Measurements from ENCODE around the gene GIT1.

DNA sequence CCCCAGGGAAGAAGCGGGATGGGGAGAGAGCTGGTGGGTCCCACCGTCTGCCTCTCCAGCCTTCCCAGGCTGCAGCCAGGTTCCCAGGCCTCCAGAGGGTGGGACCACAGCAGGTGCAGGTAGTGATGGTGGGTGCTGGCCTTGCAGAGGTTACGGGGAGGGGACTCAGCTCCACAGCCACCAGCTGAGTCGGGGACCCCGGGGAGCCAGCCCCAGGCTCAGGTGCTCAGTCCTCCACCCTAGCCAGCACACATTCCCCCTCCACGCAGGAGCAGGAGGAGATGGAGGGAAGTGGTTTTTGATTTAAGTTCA, 15.9 kb downstream of the GIT1 start:
- TF ChIP-seq, protein P1, sequence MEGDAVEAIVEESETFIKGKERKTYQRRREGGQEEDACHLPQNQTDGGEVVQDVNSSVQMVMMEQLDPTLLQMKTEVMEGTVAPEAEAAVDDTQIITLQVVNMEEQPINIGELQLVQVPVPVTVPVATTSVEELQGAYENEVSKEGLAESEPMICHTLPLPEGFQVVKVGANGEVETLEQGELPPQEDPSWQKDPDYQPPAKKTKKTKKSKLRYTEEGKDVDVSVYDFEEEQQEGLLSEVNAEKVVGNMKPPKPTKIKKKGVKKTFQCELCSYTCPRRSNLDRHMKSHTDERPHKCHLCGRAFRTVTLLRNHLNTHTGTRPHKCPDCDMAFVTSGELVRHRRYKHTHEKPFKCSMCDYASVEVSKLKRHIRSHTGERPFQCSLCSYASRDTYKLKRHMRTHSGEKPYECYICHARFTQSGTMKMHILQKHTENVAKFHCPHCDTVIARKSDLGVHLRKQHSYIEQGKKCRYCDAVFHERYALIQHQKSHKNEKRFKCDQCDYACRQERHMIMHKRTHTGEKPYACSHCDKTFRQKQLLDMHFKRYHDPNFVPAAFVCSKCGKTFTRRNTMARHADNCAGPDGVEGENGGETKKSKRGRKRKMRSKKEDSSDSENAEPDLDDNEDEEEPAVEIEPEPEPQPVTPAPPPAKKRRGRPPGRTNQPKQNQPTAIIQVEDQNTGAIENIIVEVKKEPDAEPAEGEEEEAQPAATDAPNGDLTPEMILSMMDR (IDR thresholded peaks at IDR 0.05) = no peak
- TF ChIP-seq POLR2A (IDR thresholded peaks at IDR 0.05) = no peak
- no peak for TF ChIP-seq EP300 (IDR thresholded peaks at IDR 0.05; ENCODE audit: low read depth)

Measured in transverse colon (tissue), 3 donors.